ENCODE data around the gene NBEA.
"Not testable (repeated sequence)": the region's sequence is repeated elsewhere in the genome, so short reads cannot be mapped to it uniquely, and the experiment has no call there.

The NBEA gene

GRCh38 chr13:34959489-34959888, 17.4 kb downstream of the NBEA start:
- DNase-seq (ENCODE audit: low read depth): no peak

GRCh38 chr13:34964558-34964957, 22.5 kb downstream of the NBEA start:
- no peak for DNase-seq (ENCODE audit: low read depth)

GRCh38 chr13:34967851-34968562, 25.9 kb downstream of the NBEA start:
- DNase-seq (ENCODE audit: low read depth): no peak

- DNase-seq (ENCODE audit: low read depth): not testable (repeated sequence)
These were observed 27.5 kb downstream of the NBEA start for GRCh38 chr13:34969539-34969938.

GRCh38 chr13:34970961-34971360, 28.9 kb downstream of the NBEA start:
- DNase-seq (ENCODE audit: low read depth): no peak

GRCh38 chr13:34971473-34971872, 29.4 kb downstream of the NBEA start:
- no peak for DNase-seq (ENCODE audit: low read depth)

- not testable (repeated sequence) for DNase-seq (ENCODE audit: low read depth)
These were observed 43.1 kb downstream of the NBEA start for GRCh38 chr13:34985199-34985598.

- no peak for DNase-seq (ENCODE audit: low read depth)
These were observed 46.3 kb downstream of the NBEA start for GRCh38 chr13:34988330-34988791.

- no peak for DNase-seq (ENCODE audit: low read depth)
These were observed 48.5 kb downstream of the NBEA start for GRCh38 chr13:34990399-34991214.

- DNase-seq (ENCODE audit: low read depth): no peak
These were observed 51.4 kb downstream of the NBEA start for GRCh38 chr13:34993470-34993869.

GRCh38 chr13:35003734-35004133, 61.7 kb downstream of the NBEA start:
- not testable (repeated sequence) for DNase-seq (ENCODE audit: low read depth)

- DNase-seq (ENCODE audit: low read depth): no peak
These were observed 63.0 kb downstream of the NBEA start for GRCh38 chr13:35005051-35005450.

- DNase-seq (ENCODE audit: low read depth): no peak
These were observed 72.6 kb downstream of the NBEA start for GRCh38 chr13:35014606-35015213.

GRCh38 chr13:35016362-35017112, 74.5 kb downstream of the NBEA start:
- DNase-seq (ENCODE audit: low read depth): no peak

- DNase-seq (ENCODE audit: low read depth): no peak
These were observed 83.2 kb downstream of the NBEA start for GRCh38 chr13:35025314-35025713.

- no peak for DNase-seq (ENCODE audit: low read depth)
These were observed 86.3 kb downstream of the NBEA start for GRCh38 chr13:35028338-35028867.

GRCh38 chr13:35039012-35039411, 96.9 kb downstream of the NBEA start:
- DNase-seq (ENCODE audit: low read depth): no peak

- DNase-seq (ENCODE audit: low read depth): no peak
These were observed 104.5 kb downstream of the NBEA start for GRCh38 chr13:35046587-35046986.

- no peak for DNase-seq (ENCODE audit: low read depth)
These were observed 113.6 kb downstream of the NBEA start for GRCh38 chr13:35055705-35056104.

- no peak for DNase-seq (ENCODE audit: low read depth)
These were observed 115.8 kb downstream of the NBEA start for GRCh38 chr13:35057858-35058257.

GRCh38 chr13:35058585-35058984, 116.5 kb downstream of the NBEA start:
- DNase-seq (ENCODE audit: low read depth): not testable (repeated sequence)

GRCh38 chr13:35086667-35087066, 144.6 kb downstream of the NBEA start:
- no peak for DNase-seq (ENCODE audit: low read depth)

Data from activated T-helper 1 cell treated with Interleukin-2 at 50 U/mL for 16 hours (primary cell).